SK-N-MC (cell line): ENCODE data around the gene SPOCD1.

Experiments
- DNase-seq: peaks from one replicate; pipeline ENCODE4 v3.0.0-alpha.2; 2011; ENCODE audit warnings: low read depth, low spot score
- H3K27ac ChIP-seq: fragments of 200-600 bp; sonication (generic); 2 replicates; pipeline ENCODE4 v1.5.1; 2016; ENCODE audit warnings: mixed run types
- H3K36me3 ChIP-seq: fragments of 200-600 bp; sonication (generic); 2 replicates; pipeline ENCODE4 v1.6.1; 2017; ENCODE audit warnings: antibody characterized with exemption, low read length, mixed read lengths; ENCODE audit not compliant: insufficient read depth
- H3K4me3 ChIP-seq: fragments of 200-600 bp; sonication (generic); 2 replicates; pipeline ENCODE4 v1.5.1; 2016
- H3K9ac ChIP-seq: fragments of 200-600 bp; sonication (generic); 2 replicates; pipeline ENCODE4 v1.8.0; 2017; ENCODE audit warnings: mixed run types, mixed read lengths; ENCODE audit not compliant: insufficient read length
- H3K9me3 ChIP-seq: fragments of 200-600 bp; sonication (generic); 2 replicates; pipeline ENCODE4 v1.6.1; 2017; ENCODE audit warnings: low read depth, mild to moderate bottlenecking, antibody characterized with exemption, low read length, moderate library complexity, mixed read lengths
- EZH2 ChIP-seq: fragments of 200-600 bp; sonication (generic); IDR thresholded peaks from one replicate; pipeline ENCODE4 v1.6.1; 2017; ENCODE audit warnings: antibody characterized with exemption
- FOXP2 ChIP-seq: optimal IDR thresholded peaks from 2 replicates; pipeline ENCODE3; 2011; ENCODE audit warnings: mild to moderate bottlenecking, moderate library complexity; ENCODE audit not compliant: insufficient read depth; ENCODE audit errors: extremely low read length, control extremely low read depth
- POLR2AphosphoS5 ChIP-seq: IDR thresholded peaks from 2 replicates; pipeline ENCODE4 v1.6.1; 2012; ENCODE audit warnings: mild to moderate bottlenecking, low read depth, low read length, borderline replicate concordance

SPOCD1 gene

GRCh38 chr1:31742462-31743212 is 73.2 kb downstream of the SPOCD1 start:
- TF ChIP-seq POLR2AphosphoS5 (no peak), EZH2 (no peak), FOXP2 (no peak)
- no peaks in the 10 kb centered on the region; the same call in 1 of the 2 replicates for H3K36me3 ChIP-seq
- no peak overlapping the region for H3K4me3 ChIP-seq
- H3K9me3 ChIP-seq = no peaks in the 10 kb centered on the region
- no peak overlapping the region for H3K9ac ChIP-seq
- DNase-seq = no peak
- no peak overlapping the region for H3K27ac ChIP-seq
